BLaER1 treated with 17β-estradiol and CSF1 and Interleukin-3, amounts not matched to agents 10 nM and 100 nM (cell line): ENCODE results near the gene SALL1.

ENCODE experiments used
- H3K27ac ChIP-seq, 11 experiments: shearing (Covaris generic); formaldehyde crosslinking; 2 replicates each; pipeline ENCODE4 v1.8.1; 2022
- H3K27me3 ChIP-seq, 11 experiments: shearing (Covaris generic); formaldehyde crosslinking; 2 replicates each; pipeline ENCODE4 v1.8.1; 2022
- H3K36me3 ChIP-seq, 11 experiments: shearing (Covaris generic); formaldehyde crosslinking; 2 replicates each; pipeline ENCODE4 v1.8.1; 2022
- H3K4me1 ChIP-seq, 10 experiments: shearing (Covaris generic); formaldehyde crosslinking; 2 replicates each; pipeline ENCODE4 v1.8.1; 2022
- H3K4me2 ChIP-seq, 11 experiments: shearing (Covaris generic); formaldehyde crosslinking; 2 replicates each; pipeline ENCODE4 v1.8.1; 2022
- H3K4me3 ChIP-seq, 10 experiments: shearing (Covaris generic); formaldehyde crosslinking; 2 replicates each; pipeline ENCODE4 v1.8.1; 2022
- H3K9ac ChIP-seq, 11 experiments: shearing (Covaris generic); formaldehyde crosslinking; 2 replicates each; pipeline ENCODE4 v1.8.1; 2022
- H3K9me3 ChIP-seq, 11 experiments: shearing (Covaris generic); formaldehyde crosslinking; replicated peaks in 1 of 11; 2 replicates each; pipeline ENCODE4 v1.8.1; 2022
- H4K20me1 ChIP-seq, 11 experiments: shearing (Covaris generic); formaldehyde crosslinking; 2 replicates each; pipeline ENCODE4 v1.8.1; 2022
- Cebpa-rat ChIP-seq, 11 experiments: shearing (Covaris generic); IDR thresholded peaks; 2 replicates each; pipeline ENCODE4 v1.8.1; 2022

Gene SALL1

GRCh38 chr16:51172368-51172767 is 21.3 kb upstream of the SALL1 start:
- Histone ChIP-seq H3K27me3 (no peaks in the 10 kb centered on the region), H4K20me1 (no peaks in the 10 kb centered on the region), H3K27ac (no peak overlapping the region), H3K4me1 (no peaks in the 10 kb centered on the region), H3K4me2 (no peak overlapping the region), H3K9me3 (peaks cover 0 to 22% (median 14%) of the 10 kb centered on the region in 11 experiments; a peak in 15 of 22 replicates), H3K36me3 (no peaks in the 10 kb centered on the region), H3K4me3 (no peak overlapping the region), H3K9ac (no peak overlapping the region)
- no peak for TF ChIP-seq Cebpa-rat (IDR thresholded peaks at IDR 0.05)

DNA sequence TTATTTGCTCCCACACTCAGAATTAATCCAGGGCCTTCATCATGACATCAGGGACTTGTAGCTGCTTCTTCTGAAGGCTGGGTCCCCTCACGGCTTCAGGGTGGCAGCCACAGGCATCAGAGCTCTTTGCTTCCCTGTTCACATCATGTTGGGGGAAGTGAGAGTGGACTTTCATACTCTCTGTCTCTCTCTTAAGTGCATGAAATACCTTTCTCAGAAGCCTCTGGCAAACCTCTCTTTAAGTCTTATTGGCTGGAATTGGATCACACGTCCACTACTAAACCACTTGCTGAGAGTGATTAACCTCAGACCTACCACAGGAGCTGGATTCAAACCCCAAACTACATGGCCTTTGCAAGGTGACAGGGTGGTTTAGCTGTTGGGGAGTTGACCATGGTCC is 17.7 kb upstream of the SALL1 start:
- no peak for TF ChIP-seq Cebpa-rat (IDR thresholded peaks at IDR 0.05)
- Histone ChIP-seq H3K27ac (no peak overlapping the region), H3K27me3 (no peaks in the 10 kb centered on the region), H3K9ac (no peak overlapping the region), H3K9me3 (peaks cover 0 to 22% (median 14%) of the 10 kb centered on the region in 11 experiments; a peak in 15 of 22 replicates), H3K36me3 (no peaks in the 10 kb centered on the region), H3K4me2 (no peak overlapping the region), H4K20me1 (no peaks in the 10 kb centered on the region), H3K4me1 (peaks cover 0 to 7% (median 0%) of the 10 kb centered on the region in 10 experiments; a peak in 2 of 20 replicates), H3K4me3 (no peak overlapping the region)

- Histone ChIP-seq H3K9ac (no peak overlapping the region), H3K4me2 (no peak overlapping the region), H3K4me3 (no peak overlapping the region), H4K20me1 (no peaks in the 10 kb centered on the region), H3K4me1 (peaks cover 0 to 7% (median 0%) of the 10 kb centered on the region in 10 experiments; a peak in 2 of 20 replicates), H3K27ac (no peak overlapping the region), H3K27me3 (no peaks in the 10 kb centered on the region), H3K36me3 (no peaks in the 10 kb centered on the region), H3K9me3 (peaks cover 0 to 22% (median 14%) of the 10 kb centered on the region in 11 experiments; a peak in 15 of 22 replicates)
- TF ChIP-seq Cebpa-rat (IDR thresholded peaks at IDR 0.05) = no peak
These were observed 16.3 kb upstream of the SALL1 start for GRCh38 chr16:51167170-51167895.

DNA sequence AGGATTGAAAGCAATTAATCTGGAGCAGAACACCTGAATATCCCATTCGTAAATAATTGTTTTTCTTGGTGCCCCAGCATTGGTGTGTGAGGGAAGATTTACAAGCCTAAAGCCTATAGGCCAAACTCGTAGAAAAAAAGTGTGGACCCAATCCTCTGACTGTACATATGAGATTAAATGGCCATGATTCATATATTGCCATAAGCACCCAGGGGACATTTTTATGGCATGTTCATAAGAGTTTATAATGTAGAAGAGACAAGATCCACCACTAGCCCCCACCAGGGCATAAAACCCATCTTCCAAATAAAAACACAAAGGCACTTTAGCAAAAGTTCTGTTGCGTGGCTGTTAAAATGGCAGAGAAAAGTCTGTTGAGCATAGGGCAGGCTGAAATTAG is 15.5 kb upstream of the SALL1 start:
- H3K9me3 ChIP-seq = peaks cover 0 to 20% (median 13%) of the 10 kb centered on the region in 11 experiments; a peak in 15 of 22 replicates
- H3K27ac ChIP-seq = no peak overlapping the region
- H3K9ac ChIP-seq = no peak overlapping the region
- peaks cover 0 to 9% (median under 1%) of the 10 kb centered on the region in 10 experiments; a peak in 5 of 20 replicates for H3K4me1 ChIP-seq
- H3K27me3 ChIP-seq = no peaks in the 10 kb centered on the region
- no peak overlapping the region for H3K4me3 ChIP-seq
- TF ChIP-seq Cebpa-rat (IDR thresholded peaks at IDR 0.05) = no peak
- no peaks in the 10 kb centered on the region for H4K20me1 ChIP-seq
- no peaks in the 10 kb centered on the region for H3K36me3 ChIP-seq
- H3K4me2 ChIP-seq = no peak overlapping the region

DNA sequence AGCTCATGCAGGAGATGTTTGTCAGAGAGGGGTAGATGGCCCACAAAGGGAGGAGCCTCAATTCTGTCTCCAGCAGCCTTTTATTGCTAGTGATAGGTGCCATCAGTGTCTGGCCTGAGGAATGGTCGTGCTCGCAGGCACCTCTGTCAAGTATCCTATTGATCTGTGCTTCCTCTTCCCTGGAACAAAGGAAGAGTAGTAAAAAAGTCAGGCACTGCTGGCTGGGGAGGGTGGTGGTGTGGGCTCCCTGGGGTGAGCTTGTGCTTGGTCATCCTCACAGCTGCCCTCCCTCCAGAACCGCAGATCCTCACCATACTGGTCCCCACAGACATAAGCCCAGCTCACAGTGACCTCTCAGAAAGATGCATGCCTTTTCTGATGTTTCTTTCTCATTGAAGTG is 15.0 kb upstream of the SALL1 start:
- no peaks in the 10 kb centered on the region for H4K20me1 ChIP-seq
- TF ChIP-seq Cebpa-rat (IDR thresholded peaks at IDR 0.05) = no peak

DNA sequence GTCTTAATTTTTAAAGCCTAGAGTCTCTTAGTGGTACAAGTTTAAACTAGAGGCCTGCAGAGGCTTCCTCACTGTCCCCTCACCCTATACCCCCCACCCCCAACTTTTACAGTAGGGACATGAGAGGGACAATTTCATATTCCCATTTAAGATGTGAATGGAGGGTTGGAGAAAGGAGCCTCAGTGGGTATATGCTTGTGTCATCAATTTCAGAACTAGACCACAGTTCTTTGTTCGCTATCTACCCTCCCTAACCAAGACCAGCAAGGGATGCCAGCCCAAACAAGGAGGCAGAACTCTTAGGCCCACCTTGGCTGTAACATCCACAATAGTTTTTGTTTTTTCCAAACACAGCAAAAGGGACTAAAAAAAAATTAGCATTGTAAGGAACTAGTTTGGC is 14.0 kb upstream of the SALL1 start:
- Histone ChIP-seq H3K4me1 (peaks cover 0 to 9% (median 1%) of the 10 kb centered on the region in 10 experiments; a peak in 5 of 20 replicates), H4K20me1 (no peaks in the 10 kb centered on the region), H3K9ac (no peak overlapping the region), H3K4me2 (0 out of 22 replicates have a peak overlapping the region, but pooled peaks of 1 of the 11 experiments have one; percentile 7), H3K4me3 (no peak overlapping the region), H3K27ac (no peak overlapping the region), H3K36me3 (no peaks in the 10 kb centered on the region), H3K9me3 (peaks cover 0 to 5% (median 0%) of the 10 kb centered on the region in 11 experiments; a peak in 4 of 22 replicates), H3K27me3 (no peaks in the 10 kb centered on the region)
- TF ChIP-seq Cebpa-rat (IDR thresholded peaks at IDR 0.05) = no peak

More for the DNA sequence above, 15.0 kb upstream of the SALL1 start:
- Histone ChIP-seq H3K9me3 (peaks cover 0 to 16% (median 9%) of the 10 kb centered on the region in 11 experiments; a peak in 15 of 22 replicates), H3K27ac (no peak overlapping the region), H3K4me3 (no peak overlapping the region), H3K36me3 (no peaks in the 10 kb centered on the region), H3K4me2 (no peak overlapping the region), H3K27me3 (no peaks in the 10 kb centered on the region), H3K4me1 (peaks cover 0 to 9% (median 1%) of the 10 kb centered on the region in 10 experiments; a peak in 5 of 20 replicates), H3K9ac (no peak overlapping the region)

DNA sequence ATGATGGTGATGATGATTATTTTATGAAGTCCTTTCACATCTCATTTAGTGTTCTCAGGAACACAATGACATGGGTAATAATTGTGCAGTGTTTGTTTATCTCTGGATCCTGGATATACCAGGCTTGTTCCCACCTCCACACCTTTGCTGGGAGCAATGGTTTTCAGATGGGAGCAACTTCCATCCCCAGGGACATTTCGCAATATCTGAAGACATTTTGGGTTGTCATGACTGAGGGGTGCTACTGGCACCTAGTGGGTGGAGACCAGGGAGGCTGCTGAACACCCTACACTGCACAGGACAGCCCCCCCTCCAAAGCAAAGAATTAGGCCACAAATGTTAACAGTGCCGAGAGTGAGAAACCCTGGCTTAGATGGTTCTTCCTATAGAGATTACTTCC is 13.5 kb upstream of the SALL1 start:
- H3K4me3 ChIP-seq = no peak overlapping the region
- 0 out of 22 replicates have a peak overlapping the region, but pooled peaks of 1 of the 11 experiments have one; percentile 7 for H3K4me2 ChIP-seq
- no peaks in the 10 kb centered on the region for H4K20me1 ChIP-seq
- H3K27me3 ChIP-seq = peaks cover 0 to 2% (median 0%) of the 10 kb centered on the region in 11 experiments; a peak in 1 of 22 replicates
- 0 out of 22 replicates have a peak, but pooled peaks cover 0 to under 1% (median 0%) of the 10 kb centered on the region in 11 experiments for H3K9me3 ChIP-seq
- H3K9ac ChIP-seq = no peak overlapping the region
- H3K36me3 ChIP-seq = no peaks in the 10 kb centered on the region
- peak in 10 of 11 experiments; percentile 31 to 91 (median 56); a peak in 13 of 22 replicates for TF ChIP-seq Cebpa-rat (IDR thresholded peaks at IDR 0.05)
- no peak overlapping the region for H3K27ac ChIP-seq
- peaks cover 0 to 9% (median 1%) of the 10 kb centered on the region in 10 experiments; a peak in 5 of 20 replicates for H3K4me1 ChIP-seq

GRCh38 chr16:51163894-51164566 is 13.0 kb upstream of the SALL1 start:
- H3K4me2 ChIP-seq = 0 out of 22 replicates have a peak overlapping the region, but pooled peaks of 1 of the 11 experiments have one; percentile 7
- no peak overlapping the region for H3K27ac ChIP-seq
- no peaks in the 10 kb centered on the region for H3K36me3 ChIP-seq
- TF ChIP-seq Cebpa-rat (IDR thresholded peaks at IDR 0.05) = no peak
- H3K4me1 ChIP-seq = peaks cover 0 to 9% (median 1%) of the 10 kb centered on the region in 10 experiments; a peak in 5 of 20 replicates
- peaks cover 0 to 5% (median 0%) of the 10 kb centered on the region in 11 experiments; a peak in 1 of 22 replicates for H3K27me3 ChIP-seq
- H4K20me1 ChIP-seq = no peaks in the 10 kb centered on the region
- H3K9ac ChIP-seq = no peak overlapping the region
- no peaks in the 10 kb centered on the region for H3K9me3 ChIP-seq
- H3K4me3 ChIP-seq = no peak overlapping the region

GRCh38 chr16:51163366-51163765 is 12.3 kb upstream of the SALL1 start:
- Histone ChIP-seq H3K36me3 (no peaks in the 10 kb centered on the region), H3K9ac (no peak overlapping the region), H3K4me1 (peaks cover 0 to 9% (median 1%) of the 10 kb centered on the region in 10 experiments; a peak in 5 of 20 replicates), H3K9me3 (no peaks in the 10 kb centered on the region), H3K4me3 (no peak overlapping the region), H3K27ac (no peak overlapping the region), H3K27me3 (peaks cover 0 to 7% (median 0%) of the 10 kb centered on the region in 11 experiments; a peak in 6 of 22 replicates), H4K20me1 (no peaks in the 10 kb centered on the region), H3K4me2 (no peak overlapping the region)
- TF ChIP-seq Cebpa-rat (IDR thresholded peaks at IDR 0.05) = no peak
